NCI-H748 (cell line): ENCODE measurements around the gene DYNLT2B.
"Not testable (repeated sequence)": the region's sequence is repeated elsewhere in the genome, so short reads cannot be mapped to it uniquely, and the experiment has no call there.

ENCODE experiments used
- DNase-seq: peaks from one replicate; lab custom pipeline; 2025; ENCODE audit not compliant: unreplicated experiment; lab: John Stamatoyannopoulos, UW

Gene DYNLT2B

GRCh38 chr3:196273655-196274054 lies 44.4 kb downstream of the DYNLT2B start:
- DNase-seq = no peak

GRCh38 chr3:196272826-196273225 lies 45.2 kb downstream of the DYNLT2B start:
- no peak for DNase-seq

GRCh38 chr3:196270499-196270898 lies 47.5 kb downstream of the DYNLT2B start:
- no peak for DNase-seq

- no peak for DNase-seq
Measured at GRCh38 chr3:196268284-196269163, 49.5 kb downstream of the DYNLT2B start.

- no peak for DNase-seq
Measured at GRCh38 chr3:196263819-196264218, 54.2 kb downstream of the DYNLT2B start.

- DNase-seq = no peak
Measured at GRCh38 chr3:196260784-196261183, 57.3 kb downstream of the DYNLT2B start.

GRCh38 chr3:196255776-196256175 lies 62.3 kb downstream of the DYNLT2B start:
- no peak for DNase-seq

GRCh38 chr3:196254376-196255283 lies 63.4 kb downstream of the DYNLT2B start:
- DNase-seq = no peak

GRCh38 chr3:196251918-196252317 lies 66.1 kb downstream of the DYNLT2B start:
- DNase-seq = no peak

GRCh38 chr3:196246612-196247308 lies 71.3 kb downstream of the DYNLT2B start:
- DNase-seq = no peak

GRCh38 chr3:196244166-196244565 lies 73.9 kb downstream of the DYNLT2B start:
- DNase-seq = not testable (repeated sequence)

- no peak for DNase-seq
Measured at GRCh38 chr3:196241704-196242103, 76.3 kb downstream of the DYNLT2B start.
